ENCODE data around the gene LFNG.

The LFNG gene

GRCh38 chr7:2517678-2518507 lies 1.7 kb upstream of the LFNG start:
- DNase-seq (ENCODE audit: low spot score): no peak

GRCh38 chr7:2518737-2519118 lies 846 bp upstream of the LFNG start:
- DNase-seq (ENCODE audit: low spot score): no peak

- DNase-seq (ENCODE audit: low spot score): peak; percentile 67
Measured at GRCh38 chr7:2520131-2520760, 672 bp downstream of the LFNG start.

DNA sequence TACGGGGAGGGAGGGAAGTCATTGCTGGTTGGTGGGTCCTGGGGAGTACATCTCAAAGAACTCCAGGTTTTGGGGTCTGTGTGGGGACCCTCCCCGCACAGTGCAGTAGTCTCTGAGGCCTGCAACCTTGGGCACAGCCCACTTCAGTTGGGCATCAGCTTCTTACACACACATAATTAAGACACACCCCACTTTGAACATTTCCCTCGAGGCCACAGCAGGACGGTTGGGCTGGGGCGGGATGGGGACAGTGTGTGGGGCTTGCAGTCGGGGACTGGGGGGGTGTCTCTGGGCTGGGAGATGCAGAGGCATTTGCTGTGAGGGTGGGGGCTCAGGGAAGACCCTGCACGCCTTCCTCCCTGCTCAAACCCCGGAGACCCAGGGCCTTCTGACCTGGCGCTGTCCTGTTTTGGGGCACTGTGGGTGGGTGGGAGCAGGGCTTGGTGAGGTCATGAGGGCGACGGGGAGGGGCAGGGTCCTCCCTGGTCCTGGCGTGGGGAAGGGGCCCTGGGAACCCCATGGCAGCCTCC lies 1.3 kb downstream of the LFNG start:
- no peak for DNase-seq (ENCODE audit: low spot score)

- DNase-seq (ENCODE audit: low spot score): no peak
Measured at GRCh38 chr7:2521341-2521745, 1.8 kb downstream of the LFNG start.

GRCh38 chr7:2521952-2522591 lies 2.5 kb downstream of the LFNG start:
- no peak for DNase-seq (ENCODE audit: low spot score)

- no peak for DNase-seq (ENCODE audit: low spot score)
Measured at GRCh38 chr7:2522780-2523433, 3.3 kb downstream of the LFNG start.

DNA sequence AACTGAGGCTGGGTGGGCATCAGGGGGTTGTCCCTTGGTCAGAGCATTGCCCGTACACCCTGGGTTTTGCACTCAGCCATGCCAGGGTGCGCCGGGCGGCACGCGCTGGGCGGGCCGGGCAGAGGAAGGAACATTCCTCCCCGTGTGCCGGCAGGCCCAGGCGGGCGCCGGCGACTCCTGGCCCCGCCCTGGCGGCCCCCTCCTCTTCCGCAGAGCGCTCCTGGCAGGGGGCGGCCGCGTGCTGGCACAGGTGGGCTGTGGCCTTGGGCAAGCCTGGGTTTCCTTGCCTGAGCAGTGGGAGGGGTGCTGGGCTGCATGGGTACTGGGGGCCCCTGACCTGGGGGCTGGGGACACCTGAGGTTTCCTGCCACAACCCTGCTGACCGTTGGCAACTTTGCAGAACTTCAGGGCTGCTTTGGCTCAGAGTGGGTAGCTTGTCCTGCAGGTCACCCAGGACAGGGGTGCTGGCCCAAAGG lies 3.9 kb downstream of the LFNG start:
- DNase-seq (ENCODE audit: low spot score): no peak

DNA sequence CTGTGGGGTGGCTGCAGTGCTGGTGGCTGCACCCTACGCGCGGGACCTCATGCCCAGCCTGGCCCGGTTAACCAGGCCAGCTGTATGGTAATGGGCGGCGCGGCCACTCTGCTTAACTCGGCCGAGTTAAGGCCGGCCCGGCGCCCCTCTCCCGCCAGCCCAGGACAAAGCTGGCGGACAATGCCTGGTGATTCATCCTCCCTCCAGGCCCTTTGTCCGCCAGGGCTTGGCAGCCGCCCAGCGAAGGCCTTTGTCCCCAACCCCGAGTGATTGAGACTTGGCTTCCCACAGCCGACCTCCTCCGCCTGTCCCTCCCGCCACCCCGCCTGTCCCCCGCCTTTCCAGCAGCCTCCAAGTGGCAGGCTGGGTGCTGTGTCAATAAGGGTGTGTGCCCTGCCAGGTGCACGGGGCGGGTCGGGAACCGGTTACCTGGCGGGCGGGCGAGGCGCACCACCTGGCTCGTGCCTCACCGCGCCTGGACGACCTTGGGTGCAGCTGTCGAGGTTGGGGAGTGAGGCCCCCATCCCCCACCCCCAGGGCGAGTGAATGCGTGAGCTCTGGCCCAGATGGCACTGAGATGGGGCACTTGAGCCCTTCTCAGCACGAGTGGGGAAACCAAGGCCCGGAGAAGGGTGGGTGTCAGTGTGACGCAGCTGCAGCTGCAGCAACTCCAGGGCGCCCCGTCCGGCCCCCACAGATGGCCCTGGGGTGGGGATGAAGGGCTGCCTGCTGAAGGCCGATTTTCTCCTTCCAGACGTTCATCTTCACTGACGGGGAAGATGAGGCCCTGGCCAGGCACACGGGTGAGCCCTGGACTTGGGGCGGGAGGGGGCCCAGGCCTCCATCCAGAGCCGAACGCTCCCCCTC lies 4.6 kb downstream of the LFNG start:
- DNase-seq (ENCODE audit: low spot score): no peak

DNA sequence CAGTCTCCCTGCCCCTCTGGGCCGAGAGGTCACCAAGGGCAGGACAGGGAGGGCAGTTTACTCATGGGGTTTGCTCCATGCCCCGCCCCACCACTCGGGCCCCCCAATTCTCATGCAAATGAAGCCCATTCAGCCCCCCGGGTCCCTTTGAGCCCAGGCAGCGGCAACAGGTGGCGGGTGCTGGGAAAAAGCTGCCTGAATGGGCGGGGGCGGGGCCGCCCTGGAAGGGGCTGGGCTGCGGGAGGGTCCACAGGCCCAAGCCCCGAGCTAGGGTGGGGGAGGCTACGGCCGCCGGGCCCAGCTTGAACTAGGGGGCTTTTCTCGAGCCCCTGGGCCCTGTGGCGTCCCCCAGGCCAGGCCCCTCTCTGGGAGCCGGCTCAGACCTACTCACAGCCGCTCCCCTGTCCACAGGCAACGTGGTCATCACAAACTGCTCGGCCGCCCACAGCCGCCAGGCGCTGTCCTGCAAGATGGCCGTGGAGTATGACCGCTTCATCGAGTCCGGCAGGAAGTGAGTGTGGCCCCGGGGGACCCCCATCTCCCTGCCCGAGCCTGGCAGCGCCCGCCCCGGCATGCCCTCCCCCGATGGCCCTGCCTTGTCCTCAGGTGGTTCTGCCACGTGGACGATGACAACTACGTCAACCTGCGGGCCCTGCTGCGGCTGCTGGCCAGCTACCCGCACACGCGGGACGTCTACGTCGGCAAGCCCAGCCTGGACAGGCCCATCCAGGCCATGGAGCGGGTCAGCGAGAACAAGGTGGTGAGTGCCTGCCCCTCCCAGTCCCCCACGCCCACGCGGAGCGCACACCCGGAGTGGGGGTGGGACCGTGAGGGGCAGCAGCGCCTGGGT lies 5.5 kb downstream of the LFNG start:
- DNase-seq (ENCODE audit: low spot score): no peak

- no peak for DNase-seq (ENCODE audit: low spot score)
Measured at GRCh38 chr7:2525658-2526630, 6.4 kb downstream of the LFNG start.

DNA sequence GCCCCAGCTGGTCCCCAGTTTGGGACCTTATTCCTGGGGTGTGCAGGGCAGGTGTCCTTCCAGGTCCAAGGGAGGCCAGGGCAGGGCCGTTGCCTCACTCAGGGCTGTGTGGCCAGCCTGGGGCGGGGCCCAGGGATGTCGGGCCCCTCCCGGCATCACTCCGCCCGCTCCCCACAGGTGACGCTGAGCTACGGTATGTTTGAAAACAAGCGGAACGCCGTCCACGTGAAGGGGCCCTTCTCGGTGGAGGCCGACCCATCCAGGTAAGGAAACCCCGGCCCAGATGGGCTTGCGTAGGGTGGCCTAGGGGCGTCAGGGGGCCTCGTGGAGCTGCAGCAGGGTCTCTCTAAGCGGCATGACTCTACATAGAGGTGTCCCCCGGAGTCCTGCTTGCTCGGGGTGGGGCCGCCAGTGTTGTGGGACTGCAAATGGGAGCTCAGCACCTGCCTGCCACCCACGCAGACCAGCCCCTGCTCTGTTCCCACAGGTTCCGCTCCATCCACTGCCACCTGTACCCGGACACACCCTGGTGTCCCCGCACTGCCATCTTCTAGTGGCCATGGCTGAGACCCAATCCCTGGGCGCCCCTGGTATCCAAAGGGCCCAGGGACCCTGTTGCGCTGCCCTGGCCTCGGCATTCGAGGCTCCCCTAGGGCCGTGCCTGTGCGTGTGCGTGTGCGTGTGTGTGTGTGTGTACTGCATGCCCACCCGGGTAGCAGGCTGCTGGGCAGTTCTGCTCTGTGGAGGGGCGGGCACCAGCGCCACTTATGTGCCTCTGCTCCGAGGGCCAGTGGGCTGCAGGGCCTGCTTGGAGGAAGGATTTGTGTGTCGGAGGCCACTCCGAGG lies 7.3 kb downstream of the LFNG start:
- no peak for DNase-seq (ENCODE audit: low spot score)

DNA sequence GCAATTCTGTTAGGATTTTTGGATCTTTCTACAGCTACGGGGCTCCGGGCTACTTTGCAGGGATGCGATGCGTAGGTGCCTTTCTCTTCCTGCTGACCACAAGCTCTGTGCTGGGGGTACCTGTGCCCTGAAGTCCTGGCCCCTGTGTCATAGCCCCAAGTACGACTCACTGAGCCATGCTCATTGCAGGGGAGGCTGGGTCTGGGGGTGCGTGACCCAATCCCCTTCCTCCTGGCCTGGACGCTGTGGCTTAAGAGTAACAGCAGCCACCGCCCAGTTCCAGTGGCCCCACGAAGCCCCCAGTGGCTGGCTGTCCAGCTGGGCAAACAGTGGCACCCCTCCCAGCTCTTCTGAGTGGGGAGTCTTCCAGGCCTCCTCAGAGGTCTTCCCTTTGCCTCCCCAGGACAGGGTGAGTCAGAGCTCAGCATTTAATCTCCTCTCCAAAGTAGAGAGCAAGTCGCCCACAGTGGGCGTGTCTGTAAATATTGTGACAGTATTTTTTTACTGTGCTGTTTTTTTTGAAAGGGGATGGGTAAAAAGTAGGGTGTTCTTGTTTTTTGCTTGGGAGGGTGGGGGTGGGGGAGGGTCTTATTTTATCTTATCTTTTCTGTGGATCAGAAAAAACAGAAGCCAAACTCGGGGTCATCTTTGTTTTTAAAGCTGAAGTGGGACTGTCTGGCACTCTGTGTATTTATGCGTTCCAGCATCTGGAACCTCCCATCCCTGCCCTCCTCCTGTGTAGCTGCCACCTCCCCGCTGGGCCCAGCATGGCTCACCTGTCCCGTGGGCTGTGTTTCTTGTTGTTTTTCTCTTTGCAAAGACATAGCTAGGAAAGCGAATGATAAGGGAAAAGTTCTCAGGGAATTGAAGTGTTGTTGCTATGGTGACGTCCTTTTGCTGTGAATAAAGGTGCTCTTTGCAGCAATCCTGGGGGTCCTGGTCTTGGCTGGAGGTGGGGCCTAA lies 8.2 kb downstream of the LFNG start:
- DNase-seq (ENCODE audit: low spot score): no peak

- DNase-seq (ENCODE audit: low spot score): no peak
Measured at GRCh38 chr7:2528481-2529095, 9.0 kb downstream of the LFNG start.

GRCh38 chr7:2529161-2530070 lies 9.8 kb downstream of the LFNG start:
- peak; percentile 27 for DNase-seq (ENCODE audit: low spot score)

Data from RKO (cell line).